K562 (cell line): ENCODE measurements around the gene GPR142. TPM values are rescaled to one million over a fixed set of nuclear protein-coding genes. Genes with fewer than 3 reads are reported as not detected.

ENCODE experiments used
- BRF2 ChIP-seq: IDR thresholded peaks from 3 replicates; pipeline ENCODE4 v1.6.1; 2011; ENCODE audit warnings: borderline replicate concordance, mild to moderate bottlenecking; ENCODE audit not compliant: insufficient read length, insufficient read depth
- CHD4 ChIP-seq: fragments of 200-600 bp; sonication (generic); IDR thresholded peaks from 3 replicates; pipeline ENCODE4 v1.6.1; 2012; ENCODE audit warnings: low read depth, mild to moderate bottlenecking, mixed read lengths, low read length, inconsistent platforms; ENCODE audit not compliant: insufficient read depth, insufficient replicate concordance, poor library complexity, severe bottlenecking
- CTCFL ChIP-seq: IDR thresholded peaks from 2 replicates; pipeline ENCODE4 v1.6.1; 2011; ENCODE audit warnings: borderline replicate concordance, low read depth, mild to moderate bottlenecking, moderate library complexity, low read length; ENCODE audit not compliant: insufficient read depth, poor library complexity, severe bottlenecking
- CXXC5 ChIP-seq: fragments of 250-450 bp; sonication (Bioruptor Pico); IDR thresholded peaks from 2 replicates; pipeline ENCODE4 v1.8.0; 2022; ENCODE audit warnings: inconsistent platforms, mild to moderate bottlenecking, moderate library complexity
- DDX20 ChIP-seq: fragments of 450-650 bp; IDR thresholded peaks from 2 replicates; pipeline ENCODE4 v1.6.1; 2016; ENCODE audit warnings: missing genetic modification characterization, low read depth, mild to moderate bottlenecking, missing compliant biosample characterization, moderate library complexity
- ELF2 ChIP-seq: fragments of 250-450 bp; sonication (Bioruptor Pico); IDR thresholded peaks from 2 replicates; pipeline ENCODE4 v1.5.0; 2021; ENCODE audit warnings: mild to moderate bottlenecking
- ELK1 ChIP-seq: sonication (generic); formaldehyde crosslinking; IDR thresholded peaks from 2 replicates; pipeline ENCODE4 v1.8.1; 2022; ENCODE audit warnings: missing genetic modification reagents
- FIP1L1 ChIP-seq: fragments of 200-400 bp; formaldehyde crosslinking; IDR thresholded peaks from 2 replicates; pipeline ENCODE4 v1.6.1; 2018; ENCODE audit warnings: mild to moderate bottlenecking, low read depth, low read length; ENCODE audit not compliant: poor library complexity, severe bottlenecking
- GABPB1 ChIP-seq: sonication (generic); formaldehyde crosslinking; IDR thresholded peaks from 2 replicates; pipeline ENCODE4 v1.8.0; 2022; ENCODE audit warnings: mild to moderate bottlenecking, missing genetic modification reagents
- HBP1 ChIP-seq: fragments of 450-650 bp; formaldehyde crosslinking; IDR thresholded peaks from 2 replicates; pipeline ENCODE4 v1.4.0; 2022; ENCODE audit warnings: missing genetic modification characterization
- SIN3B ChIP-seq: fragments of 450-650 bp; IDR thresholded peaks from 2 replicates; pipeline ENCODE4 v1.6.1; 2017; ENCODE audit warnings: low read depth, mild to moderate bottlenecking, moderate library complexity
- SRSF1 ChIP-seq: fragments of 200-400 bp; formaldehyde crosslinking; IDR thresholded peaks from 2 replicates; pipeline ENCODE4 v1.6.1; 2017; ENCODE audit warnings: mild to moderate bottlenecking, low read depth, low read length, moderate library complexity
- TAF1 ChIP-seq: IDR thresholded peaks from 2 replicates; pipeline ENCODE4 v1.6.1; 2011; ENCODE audit warnings: mild to moderate bottlenecking, low read length, moderate library complexity; ENCODE audit not compliant: insufficient read depth, control insufficient read depth, severe bottlenecking; ENCODE audit errors: extremely low read depth
- ZFP36 ChIP-seq: fragments of 150-350 bp; IDR thresholded peaks from 2 replicates; pipeline ENCODE4 v1.6.1; 2018; ENCODE audit warnings: low read length, low read depth; ENCODE audit not compliant: partially characterized antibody
- ZFX ChIP-seq: sonication (generic); formaldehyde crosslinking; IDR thresholded peaks from 2 replicates; pipeline ENCODE4 v1.8.0; 2022; ENCODE audit warnings: mild to moderate bottlenecking, missing genetic modification reagents, moderate library complexity
- ZNF740 ChIP-seq, 3 experiments: fragments of 200-800 bp in 1 of 3; sonication (Bioruptor generic) in 1 of 3; sonication (generic) in 1 of 3; formaldehyde crosslinking in 1 of 3; IDR thresholded peaks; 2 replicates each; pipeline versions ENCODE4 v1.6.1 to v1.8.0; 2016 to 2022; ENCODE audit warnings: mild to moderate bottlenecking in 2 of 3, missing compliant biosample characterization in 2 of 3, missing genetic modification characterization in 2 of 3, missing genetic modification reagents in 1 of 3
- polyA plus RNA-seq, 8 experiments: library from polyadenylated mRNA; depleted of rRNA in 4 of 8; stranded (reverse) in 5 of 8; unstranded in 3 of 8; fragments of >200 nt; fragmentation: Nextera tagmentation in 2 of 8; fragmentation: Illumina TruSeq in 1 of 8; extraction: Ambion mirVana in 2 of 8; extraction: Trizol in 1 of 8; gene quantifications; 2 replicates each; pipeline versions ENCODE4 v1.2.1 to v1.2.3, GENCODE V29; 2011 to 2014; ENCODE audit warnings: inconsistent platforms in 1 of 8, missing spikeins in 1 of 8
- total RNA-seq, 7 experiments: library from RNA; depleted of rRNA in 6 of 7; stranded (reverse); fragments of >200 nt in 6 of 7; fragmentation: Illumina TruSeq in 2 of 7; extraction: Trizol in 2 of 7; gene quantifications; 2 replicates each; pipeline versions ENCODE4 v1.2.1 to v1.2.3, GENCODE V29; 2011 to 2021; ENCODE audit warnings: low replicate concordance in 1 of 7

The GPR142 gene
- total and polyA plus RNA-seq, 9 of the 15 experiments (the other 6 are each of a cell fraction or from before 2014, with no cell fraction given): not detected

- peak; percentile 34 for TF ChIP-seq CTCFL
- TF ChIP-seq SRSF1: no peak
- no peak for TF ChIP-seq GABPB1 (CRISPR knock-in tag)
- TF ChIP-seq ELK1: no peak
- no peak for TF ChIP-seq ZFX
- no peak for TF ChIP-seq BRF2
- no peak for TF ChIP-seq ELF2 (CRISPR knock-in tag)
- TF ChIP-seq DDX20 (tag): no peak
- TF ChIP-seq SIN3B: peak; percentile 22; the same call in 1 of the 2 replicates
- TF ChIP-seq HBP1 (CRISPR knock-in tag): no peak
- TF ChIP-seq ZNF740 (CRISPR knock-in tag; IDR thresholded peaks at IDR 0.05): peak; percentile 88
- peak in 1 of 2 experiments; percentile 65; a peak in 2 of 4 replicates for TF ChIP-seq ZNF740 (tag; IDR thresholded peaks at IDR 0.05)
- no peak for TF ChIP-seq CXXC5 (CRISPR knock-in tag)
- TF ChIP-seq ZFP36: no peak
- no peak for TF ChIP-seq CHD4
- no peak for TF ChIP-seq FIP1L1
- TF ChIP-seq TAF1: no peak
Observed at GRCh38 chr17:74368341-74369081, 1.2 kb downstream of the GPR142 start (continued).
